HEK293T (cell line): ENCODE measurements around the gene HDAC9.

Source experiments
- CTCF ChIA-PET: fragments of 350-600 bp; formaldehyde crosslinking; extraction: SDS; loops from one replicate; lab custom pipeline; 2021; ENCODE audit warnings: antibody characterized with exemption, inconsistent platforms; lab: Yijun Ruan, JAX
- POLR2A ChIA-PET: fragments of 350-600 bp; formaldehyde crosslinking; extraction: SDS; loops from one replicate; lab custom pipeline; 2020; ENCODE audit warnings: antibody characterized with exemption, inconsistent platforms; lab: Yijun Ruan, JAX
- DNase-seq: peaks from one replicate; pipeline ENCODE4 v3.0.0; 2012; ENCODE audit warnings: mixed read lengths; ENCODE audit errors: extremely low spot score
- ARNT ChIP-seq: fragments of 450-650 bp; IDR thresholded peaks from 2 replicates; pipeline ENCODE4 v1.6.1; 2017; ENCODE audit warnings: mild to moderate bottlenecking
- BHLHE40 ChIP-seq: fragments of 450-650 bp; IDR thresholded peaks from 2 replicates; pipeline ENCODE4 v1.6.1; 2016; ENCODE audit warnings: mild to moderate bottlenecking, moderate library complexity, borderline replicate concordance
- CTBP1 ChIP-seq: fragments of 450-650 bp; IDR thresholded peaks from 2 replicates; pipeline ENCODE4 v1.6.1; 2016; ENCODE audit warnings: borderline replicate concordance
- ELF4 ChIP-seq: fragments of 450-650 bp; IDR thresholded peaks from 2 replicates; pipeline ENCODE4 v1.6.1; 2017; ENCODE audit warnings: antibody characterized with exemption
- FOXA1 ChIP-seq: fragments of 450-650 bp; IDR thresholded peaks from 2 replicates; pipeline ENCODE4 v1.6.1; 2016; ENCODE audit warnings: mild to moderate bottlenecking
- FOXK2 ChIP-seq: fragments of 450-650 bp; IDR thresholded peaks from 2 replicates; pipeline ENCODE4 v1.6.1; 2016; ENCODE audit warnings: mild to moderate bottlenecking
- FOXM1 ChIP-seq: fragments of 450-650 bp; IDR thresholded peaks from 2 replicates; pipeline ENCODE4 v1.6.1; 2017; ENCODE audit warnings: mild to moderate bottlenecking, borderline replicate concordance
- HDGF ChIP-seq: fragments of 450-650 bp; IDR thresholded peaks from 2 replicates; pipeline ENCODE4 v1.6.1; 2017; ENCODE audit warnings: antibody characterized with exemption, borderline replicate concordance
- L3MBTL2 ChIP-seq: fragments of 450-650 bp; conservative IDR thresholded peaks from 2 replicates; pipeline ENCODE4 v1.6.1; 2016; ENCODE audit warnings: mild to moderate bottlenecking
- LEF1 ChIP-seq: fragments of 450-650 bp; IDR thresholded peaks from 2 replicates; pipeline ENCODE4 v1.6.1; 2017; ENCODE audit warnings: mild to moderate bottlenecking, borderline replicate concordance
- NFRKB ChIP-seq: fragments of 450-650 bp; IDR thresholded peaks from 2 replicates; pipeline ENCODE4 v1.6.1; 2016; ENCODE audit warnings: mild to moderate bottlenecking, moderate library complexity
- SP1 ChIP-seq: fragments of 450-650 bp; IDR thresholded peaks from 2 replicates; pipeline ENCODE4 v1.6.1; 2017
- SUZ12 ChIP-seq: fragments of 450-650 bp; IDR thresholded peaks from 2 replicates; pipeline ENCODE4 v1.6.1; 2016; ENCODE audit warnings: mild to moderate bottlenecking
- TARDBP ChIP-seq: fragments of 450-650 bp; IDR thresholded peaks from 2 replicates; pipeline ENCODE4 v1.6.1; 2016
- ZNF384 ChIP-seq: fragments of 450-650 bp; IDR thresholded peaks from 2 replicates; pipeline ENCODE4 v1.6.1; 2016
- TF ChIP-seq, protein P1 (sequence below): fragments of 450-650 bp; IDR thresholded peaks from 2 replicates; pipeline ENCODE4 v1.6.1; 2016

HDAC9 gene

DNA sequence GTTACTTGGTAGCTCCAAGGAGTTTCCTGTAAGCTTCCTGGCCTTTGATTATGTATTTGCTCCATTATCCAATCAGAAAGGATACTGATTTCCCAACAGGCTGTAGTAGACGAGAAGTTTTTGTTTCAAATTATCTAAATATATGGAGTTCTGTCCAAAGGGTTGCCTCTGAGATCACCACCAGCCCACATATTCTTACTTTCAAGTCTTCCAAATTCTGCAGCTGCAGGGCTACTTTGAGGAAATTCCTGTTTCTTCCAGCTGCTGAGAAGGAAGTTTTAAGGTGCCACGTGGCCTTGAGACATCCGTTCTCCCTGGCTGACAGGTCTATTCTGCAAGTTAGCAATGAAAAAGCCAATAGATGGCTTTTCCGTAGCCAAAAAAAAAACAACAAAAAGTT lies 335.9 kb downstream of the HDAC9 start:
- ChIA-PET CTCF (no interaction called here), POLR2A (no interaction called here)
- TF ChIP-seq BHLHE40 (no peak), ARNT (no peak), TARDBP (no peak), CTBP1 (no peak), LEF1 (no peak), L3MBTL2 (no peak), FOXM1 (no peak), FOXA1 (no peak), SUZ12 (no peak), SP1 (no peak), HDGF (no peak), ZNF384 (no peak), FOXK2 (no peak), ELF4 (no peak), NFRKB (no peak)
- TF ChIP-seq, protein P1, sequence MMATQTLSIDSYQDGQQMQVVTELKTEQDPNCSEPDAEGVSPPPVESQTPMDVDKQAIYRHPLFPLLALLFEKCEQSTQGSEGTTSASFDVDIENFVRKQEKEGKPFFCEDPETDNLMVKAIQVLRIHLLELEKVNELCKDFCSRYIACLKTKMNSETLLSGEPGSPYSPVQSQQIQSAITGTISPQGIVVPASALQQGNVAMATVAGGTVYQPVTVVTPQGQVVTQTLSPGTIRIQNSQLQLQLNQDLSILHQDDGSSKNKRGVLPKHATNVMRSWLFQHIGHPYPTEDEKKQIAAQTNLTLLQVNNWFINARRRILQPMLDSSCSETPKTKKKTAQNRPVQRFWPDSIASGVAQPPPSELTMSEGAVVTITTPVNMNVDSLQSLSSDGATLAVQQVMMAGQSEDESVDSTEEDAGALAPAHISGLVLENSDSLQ, result no peak
- no peak for DNase-seq

DNA sequence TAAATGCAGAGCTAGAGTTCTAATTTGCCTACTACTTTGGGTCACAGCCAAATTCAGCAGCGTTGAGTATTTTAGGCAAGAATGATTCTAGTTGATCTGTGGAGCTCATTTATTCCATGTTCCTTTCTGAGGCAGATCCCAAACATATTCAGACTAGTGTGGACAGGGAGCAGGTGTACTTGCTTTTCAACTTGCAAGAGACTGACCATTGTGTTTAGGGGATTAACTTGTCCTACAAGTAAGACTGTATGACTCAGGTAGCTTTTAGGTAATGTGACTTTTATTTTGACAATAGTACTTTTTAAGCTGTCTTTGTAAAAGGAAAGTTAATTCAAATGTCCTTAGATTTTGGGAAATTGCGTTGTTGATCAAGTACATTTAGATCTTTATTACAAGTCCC lies 336.4 kb downstream of the HDAC9 start:
- TF ChIP-seq ARNT (no peak), HDGF (no peak), BHLHE40 (no peak), ZNF384 (no peak), CTBP1 (no peak), NFRKB (no peak), FOXK2 (no peak), SP1 (no peak), L3MBTL2 (no peak), LEF1 (no peak)
- TF ChIP-seq, protein P1, result no peak
- DNase-seq, result no peak
- ChIA-PET POLR2A (no interaction called here), CTCF (no interaction called here)

DNA sequence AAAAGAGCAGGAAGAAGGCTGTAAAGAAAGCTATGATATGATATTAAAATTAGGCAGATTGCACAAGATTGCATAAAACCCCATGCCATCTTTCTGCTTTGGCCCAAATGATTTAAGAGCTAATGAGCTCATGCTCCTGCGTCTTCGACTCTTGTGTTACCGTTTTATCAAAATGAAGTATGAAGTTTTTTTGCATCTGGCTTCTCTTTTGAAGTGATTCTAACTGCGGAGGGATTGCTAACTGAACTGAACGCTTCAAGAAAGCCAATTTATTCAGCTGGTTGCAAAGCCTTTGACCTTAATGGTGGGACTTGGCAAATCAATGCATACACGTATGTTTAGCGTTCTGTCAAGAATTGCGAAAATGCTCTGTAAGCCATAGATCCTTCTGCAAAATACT lies 339.0 kb downstream of the HDAC9 start:
- ChIA-PET CTCF (no interaction called here), POLR2A (no interaction called here)
- TF ChIP-seq, protein P1, result no peak
- TF ChIP-seq L3MBTL2 (no peak), SP1 (no peak), TARDBP (no peak), ZNF384 (no peak), HDGF (no peak)
- DNase-seq, result no peak

DNA sequence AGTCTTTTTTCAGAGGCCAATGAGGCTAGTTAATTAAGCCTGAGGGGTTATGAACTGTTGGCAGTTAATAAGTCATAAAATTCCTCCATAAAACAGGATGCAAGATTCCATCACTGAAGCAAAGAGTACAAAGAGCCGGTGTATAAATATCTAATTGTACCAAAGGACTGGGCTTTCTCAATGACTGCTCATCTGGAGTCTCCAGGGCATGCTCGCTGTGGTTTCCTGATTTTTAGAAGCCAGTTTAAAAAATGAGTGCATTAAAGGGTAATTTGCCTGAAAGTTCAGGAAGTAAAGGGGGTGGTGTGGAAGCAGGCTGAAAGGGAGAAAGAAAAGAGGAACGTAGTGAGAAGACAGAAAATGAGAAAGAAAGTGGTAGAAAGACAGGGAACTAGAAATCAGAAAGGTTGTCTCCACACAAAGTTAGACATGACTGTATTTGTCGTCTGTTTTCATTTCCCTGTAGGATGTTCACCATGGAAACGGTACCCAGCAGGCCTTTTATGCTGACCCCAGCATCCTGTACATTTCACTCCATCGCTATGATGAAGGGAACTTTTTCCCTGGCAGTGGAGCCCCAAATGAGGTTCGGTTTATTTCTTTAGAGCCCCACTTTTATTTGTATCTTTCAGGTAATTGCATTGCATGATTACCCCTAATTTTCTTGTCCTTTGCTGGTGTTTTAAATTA lies 339.6 kb downstream of the HDAC9 start:
- no peak for TF ChIP-seq HDGF
- no peak for TF ChIP-seq FOXK2
- TF ChIP-seq CTBP1, result no peak
- TF ChIP-seq ZNF384, result no peak
- TF ChIP-seq SP1, result no peak
- no peak for TF ChIP-seq FOXM1
- TF ChIP-seq TARDBP, result no peak
- CTCF ChIA-PET, result no interaction called here
- DNase-seq, result no peak
- POLR2A ChIA-PET, result no interaction called here

DNA sequence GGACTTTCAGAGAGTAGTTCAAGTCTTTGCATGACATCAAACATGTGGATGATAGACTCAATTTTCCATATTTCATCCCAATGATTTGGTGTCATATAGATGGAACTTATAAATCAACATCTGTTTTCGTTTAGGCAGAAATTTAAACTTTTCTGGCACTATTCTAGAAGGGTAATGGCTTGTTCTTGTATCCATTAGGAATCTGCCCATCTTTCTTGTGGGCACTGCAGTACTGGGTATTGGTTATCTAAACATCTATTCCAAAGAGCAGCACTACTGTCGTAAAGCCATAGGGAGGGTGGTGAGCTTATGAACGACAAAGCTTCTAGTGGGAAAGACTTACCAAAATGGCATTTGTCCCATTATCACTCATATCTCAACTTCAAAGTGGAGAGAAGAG lies 348.4 kb downstream of the HDAC9 start:
- ChIA-PET POLR2A (no interaction called here), CTCF (no interaction called here)
- no peak for TF ChIP-seq BHLHE40
- no peak for TF ChIP-seq ELF4
- TF ChIP-seq FOXK2, result no peak
- TF ChIP-seq FOXM1, result no peak
- no peak for TF ChIP-seq HDGF
- no peak for TF ChIP-seq TARDBP
- TF ChIP-seq FOXA1, result no peak
- TF ChIP-seq, protein P1, result no peak
- no peak for TF ChIP-seq ZNF384
- TF ChIP-seq L3MBTL2, result no peak
- TF ChIP-seq SP1, result no peak
- no peak for TF ChIP-seq SUZ12
- TF ChIP-seq LEF1, result no peak
- no peak for DNase-seq

DNA sequence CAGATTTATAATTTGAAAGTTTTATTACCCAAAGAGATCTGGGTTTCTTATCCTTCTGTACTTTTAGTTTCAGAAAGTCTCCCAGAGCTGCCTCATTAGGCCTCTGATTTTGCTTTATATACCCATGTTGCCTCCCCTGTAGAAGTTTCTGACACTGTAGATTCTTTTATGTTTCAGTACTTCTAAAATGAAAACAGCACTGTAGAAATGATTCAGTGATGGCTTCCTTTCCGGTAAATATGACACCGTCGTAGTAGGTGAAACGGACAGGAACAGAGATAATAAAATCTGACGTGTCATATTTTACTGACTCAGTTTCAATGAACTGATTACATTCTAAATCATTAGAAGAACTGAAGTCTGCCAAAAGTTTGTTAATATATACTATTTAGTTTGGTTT lies 349.2 kb downstream of the HDAC9 start:
- no peak for DNase-seq
- TF ChIP-seq ZNF384 (no peak), CTBP1 (no peak), NFRKB (no peak), L3MBTL2 (no peak), SP1 (no peak), FOXA1 (no peak), FOXM1 (no peak), FOXK2 (no peak)
- TF ChIP-seq, protein P1, result no peak
- POLR2A ChIA-PET, result no interaction called here
- CTCF ChIA-PET, result no interaction called here
